Ovary (tissue), 9 donors: ENCODE results near the gene ATF7. TPM values are rescaled to one million over a fixed set of nuclear protein-coding genes. Genes with fewer than 3 reads are reported as not detected.

Source experiments
- DNase-seq, 5 donors: peaks; one replicate each; pipeline ENCODE4 v3.0.0-alpha.2; 2019 to 2020
- H3K27ac ChIP-seq, 2 donors: fragments of 200-600 bp; one replicate each; pipeline versions ENCODE4 v1.5.1 to v1.8.0; 2019 to 2022
- H3K27me3 ChIP-seq: fragments of 200-600 bp; one replicate; pipeline ENCODE4 v1.8.0; 2022
- H3K36me3 ChIP-seq: fragments of 200-600 bp; sonication (generic); one replicate; pipeline ENCODE4 v1.5.1; 2019
- H3K4me1 ChIP-seq: one replicate; pipeline ENCODE4 v1.8.1; 2013; ENCODE audit warnings: mild to moderate bottlenecking, moderate library complexity; ENCODE audit not compliant: insufficient read depth
- H3K4me3 ChIP-seq: fragments of 200-600 bp; sonication (generic); one replicate; pipeline ENCODE4 v1.5.1; 2017
- H3K9me3 ChIP-seq, 2 donors: fragments of 200-600 bp in 1 of 2; sonication (generic) in 1 of 2; one replicate each; pipeline versions ENCODE4 v1.5.1 to v1.8.1; 2013 to 2019; ENCODE audit warnings: mild to moderate bottlenecking in 1 of 2, moderate library complexity in 1 of 2
- CTCF ChIP-seq, 3 donors: fragments of 450-650 bp in 2 of 3; fragments of 200-600 bp in 1 of 3; IDR thresholded peaks; one replicate each; pipeline versions ENCODE4 v1.5.1 to v1.8.0; 2016 to 2022; ENCODE audit warnings: antibody characterized with exemption in 3 of 3, mild to moderate bottlenecking in 1 of 3
- EP300 ChIP-seq: sonication (generic); formaldehyde crosslinking; IDR thresholded peaks from one replicate; pipeline ENCODE4 v1.6.1; 2017; ENCODE audit warnings: antibody characterized with exemption
- POLR2A ChIP-seq: fragments of 450-650 bp; IDR thresholded peaks from one replicate; pipeline ENCODE4 v1.6.1; 2017; ENCODE audit warnings: antibody characterized with exemption, mild to moderate bottlenecking, moderate library complexity
- WGBS, 3 donors: extraction: QIAGEN DNeasy Blood & Tissue Kit in 1 of 3; methylation state at CpG; one replicate each; pipeline versions ENCODE4 v1.1.5 to v1.1.7; 2013 to 2017; 5-methylcytosine and 5-hydroxymethylcytosine counted together
- intact Hi-C, 4 donors: fragments of 100-400 bp; cut with DNase I; formaldehyde crosslinking; loops; one replicate each; pipeline versions ENCODE4 v1.11.0 to v1.15.1; 2022 to 2023
- polyA plus RNA-seq, 2 donors: library from polyadenylated mRNA; stranded (reverse); fragments of 200-250 nt in 1 of 2; fragments of 350-450 nt in 1 of 2; fragmentation: Illumina TruSeq in 1 of 2; extraction: RNeasy Lipid Tissue Mini Kit (QIAGEN cat#74804) in 1 of 2; gene quantifications; one replicate each; pipeline ENCODE4 v1.2.3, GENCODE V29; 2013 to 2014
- total RNA-seq, 7 donors: library from RNA; depleted of rRNA in 2 of 7; stranded (reverse); fragments of >200 nt in 2 of 7; fragmentation: NEBNext Ultra II Directional in 3 of 7; extraction: Animal tissue kit (Norgen Biotek cat#: 25700) in 3 of 7; gene quantifications; one replicate each; pipeline versions ENCODE4 v1.1.0 to v1.2.4, GENCODE V29; 2016 to 2023
- donor health status: DM: no; HTN: no; CAD: no; lungs with moderate emphysema.
- donor health status: DM: no; HTN: no; CAD: no.
- donor health status: Bipolar disorder and iron deficiency.
- donor health status: DM: yes; HTN: yes; CAD: no.
- donor health status: DM: no; HTN: no; CAD: no.
- donor health status: DM: yes; HTN: yes; CAD: no.

The ATF7 gene
- total and polyA plus RNA-seq, 9 donors: 19.8 to 68.5 (median 41.3) TPM

GRCh38 chr12:53623548-53624385 is 2.4 kb downstream of the ATF7 start:
- peak in 2 of 5 donors; percentile 23 to 37 for DNase-seq
- H3K36me3 ChIP-seq: no peaks in the 10 kb centered on the region
- intact Hi-C loops: loop anchor here in 1 of 4 donors (10.0 kb wide), 1 partner anchor 51 kb away; the partner anchor contains the start of gene ATP5MC2
- no peaks in the 10 kb centered on the region for H3K27me3 ChIP-seq
- TF ChIP-seq CTCF (IDR thresholded peaks at IDR 0.05) (no peak), EP300 (no peak), POLR2A (no peak)
- WGBS, 3 donors: 2 to 4% (median 3%) methylated on average over 7 of the region's 7 CpGs
- peak overlapping the region in 1 of 2 donors; percentile 93 for H3K27ac ChIP-seq
- H3K4me3 ChIP-seq: peak overlapping the region; percentile 74
- peaks cover 10% of the 10 kb centered on the region for H3K4me1 ChIP-seq
- no peaks in the 10 kb centered on the region for H3K9me3 ChIP-seq

- peaks cover 13% of the 10 kb centered on the region for H3K4me1 ChIP-seq
- intact Hi-C loops: loop anchor here in 1 of 4 donors (10.0 kb wide), 1 partner anchor 52 kb away; the partner anchor contains the start of gene ATP5MC2
- WGBS, 3 donors: 92 to 94% (median 92%) methylated on average over 5 of the region's 5 CpGs
- H3K9me3 ChIP-seq: no peaks in the 10 kb centered on the region
- no peaks in the 10 kb centered on the region for H3K36me3 ChIP-seq
- H3K4me3 ChIP-seq: no peak overlapping the region
- no peak for DNase-seq
- peak overlapping the region in 1 of 2 donors; percentile 93 for H3K27ac ChIP-seq
- no peak for TF ChIP-seq EP300
- no peak for TF ChIP-seq CTCF (IDR thresholded peaks at IDR 0.05)
- TF ChIP-seq POLR2A: no peak
- no peaks in the 10 kb centered on the region for H3K27me3 ChIP-seq
Observed at GRCh38 chr12:53622724-53623123, 3.5 kb downstream of the ATF7 start.

GRCh38 chr12:53618275-53618674 is 7.9 kb downstream of the ATF7 start:
- peak overlapping the region; percentile 6 for H3K4me3 ChIP-seq
- H3K27me3 ChIP-seq: no peaks in the 10 kb centered on the region
- peaks cover 19% of the 10 kb centered on the region for H3K4me1 ChIP-seq
- H3K36me3 ChIP-seq: no peaks in the 10 kb centered on the region
- TF ChIP-seq EP300: no peak
- no peak for TF ChIP-seq POLR2A
- TF ChIP-seq CTCF (IDR thresholded peaks at IDR 0.05): no peak
- H3K9me3 ChIP-seq: no peaks in the 10 kb centered on the region
- 0 to 2% (median 0%) methylated on average over 3 of the region's 3 CpGs for WGBS, 3 donors
- intact Hi-C loops: no loop called here
- H3K27ac ChIP-seq: peak overlapping the region in 1 of 2 donors; percentile 10
- no peak for DNase-seq

- WGBS, 3 donors: 17 to 25% (median 21%) methylated on average over 3 of the region's 3 CpGs
- peaks cover 19% of the 10 kb centered on the region for H3K4me1 ChIP-seq
Observed at GRCh38 chr12:53617700-53618099, 8.5 kb downstream of the ATF7 start.

More at GRCh38 chr12:53617700-53618099, 8.5 kb downstream of the ATF7 start:
- intact Hi-C loops: no loop called here
- no peaks in the 10 kb centered on the region for H3K36me3 ChIP-seq
- no peak for DNase-seq
- no peaks in the 10 kb centered on the region for H3K9me3 ChIP-seq
- TF ChIP-seq POLR2A: no peak
- no peak for TF ChIP-seq CTCF (IDR thresholded peaks at IDR 0.05)
- TF ChIP-seq EP300: no peak
- H3K4me3 ChIP-seq: peak overlapping the region; percentile 6
- H3K27me3 ChIP-seq: no peaks in the 10 kb centered on the region
- H3K27ac ChIP-seq: peak overlapping the region in 1 of 2 donors; percentile 29
